ENCODE data around the gene ACSS1. TPM values are rescaled to one million over a fixed set of nuclear protein-coding genes. Genes with fewer than 3 reads are reported as not detected.

ACSS1 gene
- 1.5 and 2.0 TPM in 2 replicates for total RNA-seq (2012; rRNA removed)

DNA sequence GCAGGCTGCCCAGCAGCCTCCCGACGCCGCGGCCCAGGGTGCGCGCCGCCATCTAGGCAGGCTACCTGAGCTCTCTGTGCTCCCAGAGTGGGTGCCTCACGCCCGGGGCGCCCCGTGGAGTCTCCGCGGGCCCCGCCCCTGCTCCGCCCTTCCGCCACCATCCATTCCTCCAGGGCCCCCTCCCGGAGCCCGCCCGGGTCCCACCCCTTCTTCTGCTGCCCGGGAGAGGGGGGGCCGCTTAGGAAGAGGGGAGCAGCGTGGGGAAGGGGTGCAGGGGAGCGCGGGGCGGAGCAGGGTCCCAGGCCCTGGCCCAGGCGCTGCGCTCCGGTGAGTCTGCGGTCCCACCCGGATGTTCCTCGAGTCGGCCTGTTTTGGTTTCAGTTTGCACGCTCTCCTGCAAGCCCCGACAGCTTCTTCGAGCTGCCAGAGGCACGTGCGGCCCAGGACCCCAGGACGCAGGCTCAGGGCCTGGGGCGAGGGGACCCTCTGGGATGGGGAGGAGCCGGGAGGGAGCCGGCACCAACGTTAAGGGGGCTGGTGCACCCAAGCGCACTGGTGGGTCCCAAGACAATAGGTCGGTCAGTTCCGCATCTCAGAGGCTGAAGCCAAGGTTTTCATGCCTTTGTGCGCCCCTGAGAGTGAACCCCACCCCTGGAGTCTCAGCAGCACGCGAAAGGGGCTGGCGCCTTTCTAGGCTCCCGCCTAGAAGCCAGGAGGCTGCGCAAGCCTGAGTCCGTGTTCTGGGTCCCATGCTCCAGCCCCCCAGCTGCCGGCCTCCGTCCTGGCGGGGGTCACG is at the start of gene ACSS1:
TSS of gene ACSS1 (minus strand) at position 89 of the 796 bp plus-strand sequence. CDS start at position 52, 37 bp downstream.
- no peaks in the 10 kb centered on the region for H3K9me3 ChIP-seq (replicated peaks; ENCODE audit: low read length)
- peak within 1 kb of the TSS; percentile 46 for H3K9ac ChIP-seq (ENCODE audit: low read depth, low read length)
- peak within 1 kb of the TSS; percentile 97 for H3K4me2 ChIP-seq (ENCODE audit: low read length)
- peaks cover 73% of the 10 kb centered on the region for H3K27me3 ChIP-seq (ENCODE audit: control insufficient read depth, insufficient read depth, low read length)
- H3K4me1 ChIP-seq (ENCODE audit: control insufficient read depth, insufficient read depth, low read length) = peaks cover 31% of the 10 kb centered on the region
- no peaks in the 10 kb centered on the region for H3K36me3 ChIP-seq (ENCODE audit: insufficient read depth, low read length)
- peak within 1 kb of the TSS; percentile 69 for H3K4me3 ChIP-seq (ENCODE audit: low read length)

- Histone ChIP-seq H3K9ac (ENCODE audit: low read depth, low read length) (no peak overlapping the region), H3K9me3 (replicated peaks; ENCODE audit: low read length) (no peaks in the 10 kb centered on the region), H3K36me3 (ENCODE audit: insufficient read depth, low read length) (no peaks in the 10 kb centered on the region), H3K27me3 (ENCODE audit: control insufficient read depth, insufficient read depth, low read length) (peaks cover 38% of the 10 kb centered on the region), H3K4me2 (ENCODE audit: low read length) (no peak overlapping the region), H3K4me1 (ENCODE audit: control insufficient read depth, insufficient read depth, low read length) (no peaks in the 10 kb centered on the region), H3K4me3 (ENCODE audit: low read length) (no peak overlapping the region)
Observed at GRCh38 chr20:25103526-25103925, 45.6 kb upstream of the ACSS1 start.

DNA sequence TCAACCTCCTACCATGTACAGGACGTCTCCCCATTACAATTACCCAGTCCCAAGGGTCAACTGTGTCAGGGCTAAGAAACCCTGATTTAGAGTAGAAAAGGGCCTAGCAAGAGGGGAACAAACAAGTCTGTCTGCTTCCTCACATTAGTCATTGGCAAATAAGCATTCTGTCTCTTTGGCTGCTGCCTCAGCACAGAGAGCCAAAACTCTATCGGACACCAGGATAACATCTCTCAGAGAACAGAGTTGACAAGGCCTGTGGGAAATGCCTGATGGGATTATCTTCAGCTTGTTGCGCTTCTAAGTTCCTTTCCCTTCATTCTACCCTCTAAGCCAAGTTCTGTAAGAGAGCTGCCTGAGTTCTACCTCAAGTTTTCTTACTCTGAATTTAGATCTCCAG is 43.0 kb upstream of the ACSS1 start:
- Histone ChIP-seq H3K36me3 (ENCODE audit: insufficient read depth, low read length) (no peaks in the 10 kb centered on the region), H3K4me3 (ENCODE audit: low read length) (no peak overlapping the region), H3K9ac (ENCODE audit: low read depth, low read length) (no peak overlapping the region), H3K4me1 (ENCODE audit: control insufficient read depth, insufficient read depth, low read length) (no peaks in the 10 kb centered on the region), H3K9me3 (replicated peaks; ENCODE audit: low read length) (no peaks in the 10 kb centered on the region), H3K4me2 (ENCODE audit: low read length) (no peak overlapping the region), H3K27me3 (ENCODE audit: control insufficient read depth, insufficient read depth, low read length) (peaks cover 53% of the 10 kb centered on the region)

GRCh38 chr20:25099601-25100140 is 41.7 kb upstream of the ACSS1 start:
- Histone ChIP-seq H3K9me3 (replicated peaks; ENCODE audit: low read length) (no peaks in the 10 kb centered on the region), H3K36me3 (ENCODE audit: insufficient read depth, low read length) (no peaks in the 10 kb centered on the region), H3K4me2 (ENCODE audit: low read length) (no peak overlapping the region), H3K27me3 (ENCODE audit: control insufficient read depth, insufficient read depth, low read length) (peaks cover 61% of the 10 kb centered on the region), H3K4me1 (ENCODE audit: control insufficient read depth, insufficient read depth, low read length) (no peaks in the 10 kb centered on the region), H3K4me3 (ENCODE audit: low read length) (no peak overlapping the region), H3K9ac (ENCODE audit: low read depth, low read length) (no peak overlapping the region)

DNA sequence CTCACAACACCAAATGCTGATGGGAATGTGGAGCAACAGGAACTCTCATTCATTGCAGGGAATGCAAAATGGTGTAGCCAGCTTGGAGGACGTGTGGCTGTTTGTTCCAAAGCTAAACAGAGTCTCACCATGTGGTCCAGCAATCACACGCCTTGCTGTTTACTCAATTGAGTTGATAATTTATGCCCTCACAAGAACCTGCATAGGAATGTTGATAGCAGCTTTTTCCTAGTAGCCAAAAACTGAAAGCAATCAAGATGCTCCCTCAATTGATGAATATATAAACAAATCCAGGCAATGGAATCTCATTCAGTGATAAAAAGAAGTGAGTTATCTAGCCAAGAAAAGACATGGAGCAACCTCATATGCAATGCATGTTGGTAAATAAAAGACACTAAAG is 39.6 kb upstream of the ACSS1 start:
- no peaks in the 10 kb centered on the region for H3K4me1 ChIP-seq (ENCODE audit: control insufficient read depth, insufficient read depth, low read length)
- H3K9me3 ChIP-seq (replicated peaks; ENCODE audit: low read length) = no peaks in the 10 kb centered on the region
- H3K27me3 ChIP-seq (ENCODE audit: control insufficient read depth, insufficient read depth, low read length) = peaks cover 61% of the 10 kb centered on the region
- H3K4me2 ChIP-seq (ENCODE audit: low read length) = no peak overlapping the region
- no peak overlapping the region for H3K4me3 ChIP-seq (ENCODE audit: low read length)
- no peaks in the 10 kb centered on the region for H3K36me3 ChIP-seq (ENCODE audit: insufficient read depth, low read length)
- H3K9ac ChIP-seq (ENCODE audit: low read depth, low read length) = no peak overlapping the region

DNA sequence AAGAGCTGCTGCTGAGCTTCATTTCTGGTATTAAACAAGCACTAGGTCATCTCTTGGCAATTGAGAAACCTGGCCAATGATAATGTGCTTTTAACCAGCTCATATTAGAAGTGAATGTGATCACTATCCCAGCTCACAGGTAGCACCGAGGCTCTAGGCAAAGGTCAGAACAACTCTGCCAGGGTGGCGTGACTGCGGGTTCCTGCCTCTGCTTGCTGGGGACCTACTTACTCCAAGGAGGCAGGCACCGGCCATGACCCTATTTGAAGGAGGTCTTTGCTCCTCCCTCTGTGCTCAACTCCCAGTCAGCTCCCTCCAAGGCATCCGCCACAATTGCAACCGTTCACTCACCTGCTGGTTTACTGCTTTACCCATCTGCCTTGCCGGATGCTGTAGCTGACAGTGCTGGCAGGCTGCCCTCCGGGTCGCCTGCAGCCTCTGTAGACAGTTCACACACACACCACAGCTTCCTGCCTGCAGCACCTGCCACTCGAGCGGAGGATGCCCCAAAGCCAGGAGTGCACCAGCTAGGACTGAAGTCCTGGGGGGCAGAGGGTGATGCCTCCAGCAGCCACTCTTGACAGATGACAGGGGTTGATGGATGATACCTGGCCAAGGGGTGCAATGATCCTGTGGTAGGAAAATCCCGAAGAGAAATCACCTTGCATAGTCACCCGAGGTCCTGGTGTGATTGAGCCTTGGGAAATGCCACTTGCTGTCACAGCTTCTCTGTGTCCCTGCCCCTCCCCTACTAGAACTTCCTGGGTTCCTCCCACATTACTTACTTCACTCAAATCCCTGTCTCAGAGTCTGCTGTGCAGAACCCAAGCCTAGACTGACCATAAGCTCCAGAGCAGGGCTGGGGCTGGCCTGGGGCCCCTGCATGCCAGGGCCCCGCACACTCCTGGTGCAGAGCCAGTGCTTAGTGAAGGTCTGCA is 32.8 kb upstream of the ACSS1 start:
- Histone ChIP-seq H3K27me3 (ENCODE audit: control insufficient read depth, insufficient read depth, low read length) (peaks cover 80% of the 10 kb centered on the region), H3K9me3 (replicated peaks; ENCODE audit: low read length) (no peaks in the 10 kb centered on the region), H3K9ac (ENCODE audit: low read depth, low read length) (no peak overlapping the region), H3K4me2 (ENCODE audit: low read length) (no peak overlapping the region), H3K4me3 (ENCODE audit: low read length) (no peak overlapping the region), H3K36me3 (ENCODE audit: insufficient read depth, low read length) (no peaks in the 10 kb centered on the region), H3K4me1 (ENCODE audit: control insufficient read depth, insufficient read depth, low read length) (no peaks in the 10 kb centered on the region)

- H3K9me3 ChIP-seq (replicated peaks; ENCODE audit: low read length) = no peaks in the 10 kb centered on the region
- H3K4me2 ChIP-seq (ENCODE audit: low read length) = no peak overlapping the region
- no peaks in the 10 kb centered on the region for H3K4me1 ChIP-seq (ENCODE audit: control insufficient read depth, insufficient read depth, low read length)
- no peak overlapping the region for H3K9ac ChIP-seq (ENCODE audit: low read depth, low read length)
- H3K4me3 ChIP-seq (ENCODE audit: low read length) = no peak overlapping the region
- peaks cover 80% of the 10 kb centered on the region for H3K27me3 ChIP-seq (ENCODE audit: control insufficient read depth, insufficient read depth, low read length)
- H3K36me3 ChIP-seq (ENCODE audit: insufficient read depth, low read length) = no peaks in the 10 kb centered on the region
Observed at GRCh38 chr20:25089662-25090061, 31.7 kb upstream of the ACSS1 start.

- Histone ChIP-seq H3K9me3 (replicated peaks; ENCODE audit: low read length) (no peaks in the 10 kb centered on the region), H3K27me3 (ENCODE audit: control insufficient read depth, insufficient read depth, low read length) (peaks cover 80% of the 10 kb centered on the region), H3K9ac (ENCODE audit: low read depth, low read length) (no peak overlapping the region), H3K4me1 (ENCODE audit: control insufficient read depth, insufficient read depth, low read length) (no peaks in the 10 kb centered on the region), H3K4me2 (ENCODE audit: low read length) (no peak overlapping the region), H3K4me3 (ENCODE audit: low read length) (no peak overlapping the region), H3K36me3 (ENCODE audit: insufficient read depth, low read length) (no peaks in the 10 kb centered on the region)
Observed at GRCh38 chr20:25089096-25089495, 31.2 kb upstream of the ACSS1 start.

- H3K9ac ChIP-seq (ENCODE audit: low read depth, low read length) = no peak overlapping the region
- H3K4me2 ChIP-seq (ENCODE audit: low read length) = no peak overlapping the region
- no peaks in the 10 kb centered on the region for H3K4me1 ChIP-seq (ENCODE audit: control insufficient read depth, insufficient read depth, low read length)
- H3K4me3 ChIP-seq (ENCODE audit: low read length) = no peak overlapping the region
- peaks cover 86% of the 10 kb centered on the region for H3K27me3 ChIP-seq (ENCODE audit: control insufficient read depth, insufficient read depth, low read length)
- no peaks in the 10 kb centered on the region for H3K9me3 ChIP-seq (replicated peaks; ENCODE audit: low read length)
- no peaks in the 10 kb centered on the region for H3K36me3 ChIP-seq (ENCODE audit: insufficient read depth, low read length)
Observed at GRCh38 chr20:25088267-25088666, 30.3 kb upstream of the ACSS1 start.

DNA sequence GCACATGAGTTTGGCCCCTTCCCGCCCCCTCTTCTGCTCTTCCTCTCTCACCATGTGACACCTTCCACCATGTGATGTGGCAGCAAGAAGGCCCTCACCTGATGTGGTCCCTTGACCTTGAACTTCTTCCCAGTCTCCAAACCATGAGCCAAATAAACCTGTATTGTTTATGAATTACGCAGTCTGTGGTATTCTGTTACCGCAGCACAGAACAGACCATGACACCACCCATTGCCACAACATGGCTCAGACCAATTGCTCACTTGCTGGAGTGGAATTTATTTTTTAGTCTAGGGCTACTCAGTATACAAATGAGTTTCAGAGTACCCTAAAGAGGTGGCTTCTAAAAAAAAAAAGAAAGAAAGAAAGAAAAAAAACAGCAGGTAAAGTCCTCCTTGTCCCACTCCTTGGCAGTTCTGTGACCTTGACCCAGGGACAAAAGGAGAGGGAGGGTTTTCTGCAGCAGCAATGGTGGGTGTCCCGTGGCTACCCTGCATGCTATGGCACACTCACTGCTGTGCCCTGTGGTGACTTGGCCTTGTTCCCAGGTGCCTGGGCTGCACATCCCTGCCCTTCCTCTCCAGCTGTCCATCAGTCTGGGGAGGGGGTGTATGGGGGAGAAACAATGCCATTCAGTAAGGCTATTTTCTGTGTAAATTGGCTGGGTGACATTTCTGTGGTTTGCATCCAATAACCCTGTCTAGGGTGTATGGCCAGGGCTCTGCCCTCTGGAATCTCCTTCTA is 29.4 kb upstream of the ACSS1 start:
- H3K4me1 ChIP-seq (ENCODE audit: control insufficient read depth, insufficient read depth, low read length) = no peaks in the 10 kb centered on the region
- peaks cover 92% of the 10 kb centered on the region for H3K27me3 ChIP-seq (ENCODE audit: control insufficient read depth, insufficient read depth, low read length)
- no peak overlapping the region for H3K9ac ChIP-seq (ENCODE audit: low read depth, low read length)
- no peaks in the 10 kb centered on the region for H3K36me3 ChIP-seq (ENCODE audit: insufficient read depth, low read length)
- H3K4me2 ChIP-seq (ENCODE audit: low read length) = no peak overlapping the region
- H3K4me3 ChIP-seq (ENCODE audit: low read length) = no peak overlapping the region
- H3K9me3 ChIP-seq (replicated peaks; ENCODE audit: low read length) = no peaks in the 10 kb centered on the region

Measured in skeletal muscle satellite cell (primary cell).